ENCODE data around the gene RBMS1. TPM values are rescaled to one million over a fixed set of nuclear protein-coding genes. Genes with fewer than 3 reads are reported as not detected.
A peak's percentile ranks its signal among the peaks of the same experiment; 100 is the strongest.
"Not testable (repeated sequence)": the region's sequence is repeated elsewhere in the genome, so short reads cannot be mapped to it uniquely, and the experiment has no call there.

Gene RBMS1
- total RNA-seq, 2 donors from 2014 or later, result 18.8 to 22.8 TPM

DNA sequence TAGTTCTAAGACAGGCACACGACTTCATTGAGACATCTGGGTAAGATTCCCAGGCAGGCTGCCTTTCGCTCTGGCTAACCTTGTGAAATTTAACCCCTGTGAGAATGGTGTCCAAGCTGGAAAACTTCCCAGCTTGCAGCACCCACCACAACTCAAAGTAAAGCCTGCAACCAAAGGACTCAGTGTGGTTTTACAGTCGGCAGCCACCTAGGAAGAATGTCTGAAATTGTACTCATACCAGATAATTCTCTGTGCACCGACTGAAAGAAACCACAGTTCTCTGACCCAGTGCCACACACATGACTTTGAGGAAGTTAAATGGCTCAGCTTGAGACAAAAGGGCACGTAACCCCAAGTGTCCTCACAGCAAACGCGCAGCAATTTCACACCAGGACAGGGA lies 125.7 kb downstream of the RBMS1 start:
- TF ChIP-seq POLR2AphosphoS5 (IDR thresholded peaks at IDR 0.05) (no peak), POLR2A (IDR thresholded peaks at IDR 0.05) (no peak)
- TF ChIP-seq, protein P1, sequence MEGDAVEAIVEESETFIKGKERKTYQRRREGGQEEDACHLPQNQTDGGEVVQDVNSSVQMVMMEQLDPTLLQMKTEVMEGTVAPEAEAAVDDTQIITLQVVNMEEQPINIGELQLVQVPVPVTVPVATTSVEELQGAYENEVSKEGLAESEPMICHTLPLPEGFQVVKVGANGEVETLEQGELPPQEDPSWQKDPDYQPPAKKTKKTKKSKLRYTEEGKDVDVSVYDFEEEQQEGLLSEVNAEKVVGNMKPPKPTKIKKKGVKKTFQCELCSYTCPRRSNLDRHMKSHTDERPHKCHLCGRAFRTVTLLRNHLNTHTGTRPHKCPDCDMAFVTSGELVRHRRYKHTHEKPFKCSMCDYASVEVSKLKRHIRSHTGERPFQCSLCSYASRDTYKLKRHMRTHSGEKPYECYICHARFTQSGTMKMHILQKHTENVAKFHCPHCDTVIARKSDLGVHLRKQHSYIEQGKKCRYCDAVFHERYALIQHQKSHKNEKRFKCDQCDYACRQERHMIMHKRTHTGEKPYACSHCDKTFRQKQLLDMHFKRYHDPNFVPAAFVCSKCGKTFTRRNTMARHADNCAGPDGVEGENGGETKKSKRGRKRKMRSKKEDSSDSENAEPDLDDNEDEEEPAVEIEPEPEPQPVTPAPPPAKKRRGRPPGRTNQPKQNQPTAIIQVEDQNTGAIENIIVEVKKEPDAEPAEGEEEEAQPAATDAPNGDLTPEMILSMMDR (IDR thresholded peaks at IDR 0.05), result no peak
- Histone ChIP-seq H3K36me3 (no peaks in the 10 kb centered on the region), H3K4me1 (replicated peaks) (no peaks in the 10 kb centered on the region), H3K4me3 (no peak overlapping the region), H3K27me3 (replicated peaks; ENCODE audit: insufficient read depth) (no peaks in the 10 kb centered on the region), H3K9me3 (no peaks in the 10 kb centered on the region), H3K27ac (no peak overlapping the region)
- DNase-seq (ENCODE audit: low spot score), result peak; percentile 8
- intact Hi-C loops (cut with DNase I), result no loop called here
- WGBS, result 19% methylated on average over 7 of the region's 7 CpGs

DNA sequence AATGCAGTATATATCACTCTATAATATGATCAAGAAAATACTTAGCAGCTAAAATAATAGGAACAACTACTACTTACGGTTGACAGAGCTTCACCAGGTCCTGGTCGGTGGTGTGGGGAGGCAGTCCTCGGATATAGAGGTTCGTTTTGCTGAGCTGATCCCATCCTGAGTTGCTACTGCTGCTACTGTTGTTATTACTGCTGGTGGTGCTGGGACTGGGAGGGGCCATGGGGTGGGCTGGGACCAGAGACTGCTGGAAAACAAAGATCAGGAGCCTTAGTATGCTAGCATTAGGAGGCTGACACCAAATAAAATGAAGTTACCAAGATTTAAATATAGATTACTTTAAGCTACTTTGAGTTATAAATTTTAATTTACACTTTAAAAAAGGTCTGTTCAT lies 126.5 kb downstream of the RBMS1 start:
- DNase-seq (ENCODE audit: low spot score); H3K4me1 ChIP-seq (replicated peaks); H3K4me3 ChIP-seq; H3K9me3 ChIP-seq; H3K36me3 ChIP-seq; intact Hi-C loops (cut with DNase I); H3K27me3 ChIP-seq (replicated peaks; ENCODE audit: insufficient read depth); H3K27ac ChIP-seq: not testable (repeated sequence)
- 74% methylated on average over 4 of the region's 4 CpGs for WGBS

DNA sequence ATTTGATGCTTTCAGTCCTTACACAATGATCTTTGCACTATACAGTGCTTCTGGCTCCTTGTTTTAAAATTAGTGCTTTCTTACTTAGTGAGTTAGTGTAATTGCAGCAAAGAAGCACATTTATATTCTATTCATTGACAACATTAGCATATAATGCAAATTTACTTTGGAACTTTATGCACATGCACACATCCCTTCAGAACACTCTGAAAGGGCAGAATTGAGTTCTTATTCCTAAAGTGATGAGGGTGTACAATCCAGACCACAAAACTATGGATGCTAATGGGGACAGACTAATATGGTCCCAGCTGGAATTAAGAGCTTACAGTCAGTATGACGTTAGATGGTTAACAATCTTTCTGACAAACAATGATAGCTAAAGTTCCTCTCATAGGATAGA lies 127.1 kb downstream of the RBMS1 start:
- H3K4me1 ChIP-seq (replicated peaks), result no peaks in the 10 kb centered on the region
- no peak overlapping the region for H3K27ac ChIP-seq
- 86% methylated on average over 1 of the region's 1 CpG for WGBS
- H3K36me3 ChIP-seq, result no peaks in the 10 kb centered on the region
- H3K4me3 ChIP-seq, result no peak overlapping the region
- TF ChIP-seq POLR2AphosphoS5 (IDR thresholded peaks at IDR 0.05) (no peak), POLR2A (IDR thresholded peaks at IDR 0.05) (no peak)
- TF ChIP-seq, protein P1 (IDR thresholded peaks at IDR 0.05), result no peak
- no peak for DNase-seq (ENCODE audit: low spot score)
- no peaks in the 10 kb centered on the region for H3K9me3 ChIP-seq
- no peaks in the 10 kb centered on the region for H3K27me3 ChIP-seq (replicated peaks; ENCODE audit: insufficient read depth)
- intact Hi-C loops (cut with DNase I), result no loop called here

DNA sequence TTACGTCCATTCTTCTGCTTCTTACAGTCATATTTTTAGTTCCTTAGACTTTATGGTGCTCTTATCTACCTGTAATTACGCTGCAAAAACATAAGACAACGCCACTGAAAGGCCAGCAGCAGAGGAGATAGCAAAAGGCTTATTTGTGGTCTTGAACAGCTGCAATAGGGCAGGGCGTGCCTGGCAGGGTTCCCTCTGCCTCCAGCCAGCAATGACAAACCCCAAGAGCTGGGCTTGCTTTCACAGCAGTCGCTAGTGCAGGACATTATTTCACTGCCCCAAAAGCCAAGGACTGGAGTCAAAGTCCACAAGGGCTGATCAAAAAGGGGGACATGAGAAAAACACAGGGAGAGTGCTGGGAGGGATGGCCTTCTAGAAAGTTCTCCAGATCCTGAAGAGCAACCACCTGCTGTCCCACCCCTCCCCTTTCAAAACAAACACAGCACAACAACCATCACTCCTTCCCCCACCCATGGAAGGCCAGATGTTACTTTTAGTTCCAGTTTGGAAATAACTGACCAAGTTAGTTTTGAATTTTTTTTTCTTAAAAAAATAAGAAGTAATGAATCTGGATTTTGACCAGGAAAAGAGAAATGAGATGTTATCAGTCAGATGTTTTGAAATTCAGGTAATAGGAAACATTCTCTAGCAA lies 127.8 kb downstream of the RBMS1 start:
- Histone ChIP-seq H3K36me3 (no peaks in the 10 kb centered on the region), H3K27ac (no peak overlapping the region), H3K4me1 (replicated peaks) (no peaks in the 10 kb centered on the region), H3K4me3 (no peak overlapping the region), H3K27me3 (replicated peaks; ENCODE audit: insufficient read depth) (no peaks in the 10 kb centered on the region), H3K9me3 (no peaks in the 10 kb centered on the region)
- intact Hi-C loops (cut with DNase I), result no loop called here
- DNase-seq (ENCODE audit: low spot score), result no peak
- TF ChIP-seq, protein P1 (IDR thresholded peaks at IDR 0.05), result no peak
- no peak for TF ChIP-seq POLR2AphosphoS5 (IDR thresholded peaks at IDR 0.05)
- no peak for TF ChIP-seq POLR2A (IDR thresholded peaks at IDR 0.05)
- 58% methylated on average over 5 of the region's 5 CpGs for WGBS

DNA sequence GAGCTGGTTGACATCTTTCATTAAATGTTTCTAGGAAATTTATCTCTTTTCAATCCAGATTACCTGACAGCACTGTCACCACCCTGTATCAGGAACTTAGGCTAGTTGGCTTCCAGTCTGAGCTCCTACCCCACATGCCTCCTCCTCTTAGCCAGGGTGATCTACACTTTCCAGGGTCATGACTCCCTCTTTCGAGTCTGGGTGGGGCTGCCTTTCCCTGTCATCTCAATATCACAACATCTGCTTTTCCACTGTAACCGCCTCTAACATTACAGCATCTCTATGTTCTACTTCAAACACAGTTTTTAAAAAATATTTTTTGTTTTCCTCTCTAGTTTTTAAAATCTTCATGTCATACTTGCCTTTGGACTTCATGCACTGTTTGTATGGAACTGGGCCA lies 129.2 kb downstream of the RBMS1 start:
- 76% methylated on average over 2 of the region's 2 CpGs for WGBS
- DNase-seq (ENCODE audit: low spot score), result no peak
- TF ChIP-seq POLR2AphosphoS5 (IDR thresholded peaks at IDR 0.05), result no peak
- TF ChIP-seq POLR2A (IDR thresholded peaks at IDR 0.05), result no peak
- TF ChIP-seq, protein P1 (IDR thresholded peaks at IDR 0.05), result no peak
- Histone ChIP-seq H3K27ac (no peak overlapping the region), H3K36me3 (no peaks in the 10 kb centered on the region), H3K4me1 (replicated peaks) (no peaks in the 10 kb centered on the region), H3K27me3 (replicated peaks; ENCODE audit: insufficient read depth) (no peaks in the 10 kb centered on the region), H3K9me3 (no peaks in the 10 kb centered on the region), H3K4me3 (no peak overlapping the region)
- intact Hi-C loops (cut with DNase I), result no loop called here
